NCI-H1694 treated with DMSO at 0.1 percent for 48 hours (cell line): Measurements from ENCODE around the gene PAQR9.

ENCODE experiments used
- DNase-seq: peaks from one replicate; lab custom pipeline; 2025; lab: John Stamatoyannopoulos, UW

PAQR9 gene

GRCh38 chr3:142915636-142916035 lies 47.8 kb downstream of the PAQR9 start:
- DNase-seq: no peak

GRCh38 chr3:142914286-142914811 lies 49.1 kb downstream of the PAQR9 start:
- DNase-seq: no peak

GRCh38 chr3:142913432-142913831 lies 50.0 kb downstream of the PAQR9 start:
- no peak for DNase-seq

GRCh38 chr3:142912402-142913172 lies 50.9 kb downstream of the PAQR9 start:
- DNase-seq: no peak
